Neuronal stem cell (in vitro differentiated cells): Measurements from ENCODE around the gene RALB.

ENCODE experiments used
- DNase-seq: peaks from one replicate; pipeline ENCODE4 v3.0.0-alpha.2; 2013; ENCODE audit warnings: low spot score
- H2AFZ ChIP-seq: one replicate; pipeline ENCODE4 v1.6.1; 2013; ENCODE audit warnings: mild to moderate bottlenecking, low read length, inconsistent platforms
- H2AK5ac ChIP-seq: 2 replicates; pipeline ENCODE4 v1.6.1; 2013; ENCODE audit warnings: low read depth, mild to moderate bottlenecking, inconsistent platforms, low read length, moderate library complexity, mixed read lengths
- H2BK120ac ChIP-seq: 2 replicates; pipeline ENCODE4 v1.6.1; 2013; ENCODE audit warnings: low read depth, mild to moderate bottlenecking, inconsistent platforms, low read length, moderate library complexity, mixed read lengths
- H2BK12ac ChIP-seq: one replicate; pipeline ENCODE4 v1.6.1; 2013; ENCODE audit warnings: low read length, inconsistent platforms
- H2BK15ac ChIP-seq: 2 replicates; pipeline ENCODE4 v1.6.1; 2013; ENCODE audit warnings: mild to moderate bottlenecking, low read length, inconsistent platforms, mixed read lengths
- H2BK5ac ChIP-seq: one replicate; pipeline ENCODE4 v1.6.1; 2013; ENCODE audit warnings: inconsistent platforms, mild to moderate bottlenecking, low read length, moderate library complexity
- H3K14ac ChIP-seq: one replicate; pipeline ENCODE4 v1.6.1; 2013; ENCODE audit warnings: low read length, inconsistent platforms
- H3K18ac ChIP-seq: 2 replicates; pipeline ENCODE4 v1.6.1; 2013; ENCODE audit warnings: low read length, inconsistent platforms
- H3K23ac ChIP-seq: 2 replicates; pipeline ENCODE4 v1.6.1; 2013; ENCODE audit warnings: low read depth, mild to moderate bottlenecking, mixed read lengths, low read length, inconsistent platforms; ENCODE audit not compliant: poor library complexity
- H3K27ac ChIP-seq: replicated peaks from 3 replicates; pipeline ENCODE4 v1.5.1; 2013; ENCODE audit warnings: low read length, inconsistent platforms
- H3K27me3 ChIP-seq, 3 experiments: 2 replicates each; pipeline ENCODE4 v1.6.1; 2013; ENCODE audit warnings: low read length in 3 of 3, mild to moderate bottlenecking in 2 of 3, inconsistent platforms in 1 of 3, low read depth in 1 of 3, mixed read lengths in 1 of 3, moderate library complexity in 1 of 3; ENCODE audit not compliant: control insufficient read depth in 3 of 3, insufficient read depth in 3 of 3
- H3K36me3 ChIP-seq, 2 donors: replicated peaks in 1 of 2; 2 replicates each; pipeline ENCODE4 v1.6.1; 2013; ENCODE audit warnings: low read length in 2 of 2; ENCODE audit not compliant: control insufficient read depth in 2 of 2, insufficient read depth in 2 of 2
- H3K4ac ChIP-seq: 2 replicates; pipeline ENCODE4 v1.6.1; 2013; ENCODE audit warnings: inconsistent platforms, mild to moderate bottlenecking, low read length, moderate library complexity
- H3K4me1 ChIP-seq, 2 donors: 1 replicate in 1 of 2; 2 replicates in 1 of 2; pipeline ENCODE4 v1.6.1; 2013; ENCODE audit warnings: low read length in 2 of 2, low read depth in 1 of 2; ENCODE audit not compliant: control insufficient read depth in 2 of 2, insufficient read depth in 1 of 2
- H3K4me2 ChIP-seq: one replicate; pipeline ENCODE4 v1.6.1; 2013; ENCODE audit warnings: mild to moderate bottlenecking, low read length, inconsistent platforms; ENCODE audit not compliant: insufficient read depth, poor library complexity, severe bottlenecking
- H3K4me3 ChIP-seq, 2 donors: 2 replicates each; pipeline ENCODE4 v1.5.1; 2013; ENCODE audit warnings: low read length in 2 of 2, mild to moderate bottlenecking in 2 of 2, inconsistent platforms in 1 of 2, moderate library complexity in 1 of 2
- H3K79me1 ChIP-seq: one replicate; pipeline ENCODE4 v1.6.1; 2013; ENCODE audit warnings: low read depth, mild to moderate bottlenecking, inconsistent platforms, low read length, moderate library complexity
- H3K9ac ChIP-seq: one replicate; pipeline ENCODE4 v1.6.1; 2013; ENCODE audit warnings: mild to moderate bottlenecking, low read depth, low read length, inconsistent platforms; ENCODE audit not compliant: poor library complexity
- H3K9me3 ChIP-seq, 2 donors: replicated peaks in 1 of 2; 2 replicates each; pipeline versions ENCODE3 to v1.6.1; 2013; ENCODE audit warnings: low read length in 2 of 2, mild to moderate bottlenecking in 2 of 2, inconsistent platforms in 1 of 2, low read depth in 1 of 2, mixed read lengths in 1 of 2, moderate library complexity in 1 of 2; ENCODE audit not compliant: control insufficient read depth in 2 of 2, insufficient read depth in 1 of 2
- H4K8ac ChIP-seq: one replicate; pipeline ENCODE4 v1.6.1; 2013; ENCODE audit warnings: low read depth, mild to moderate bottlenecking, inconsistent platforms, low read length, moderate library complexity
- H4K91ac ChIP-seq: one replicate; pipeline ENCODE4 v1.6.1; 2013; ENCODE audit warnings: low read length, low read depth, mild to moderate bottlenecking, inconsistent platforms; ENCODE audit not compliant: poor library complexity
- WGBS, 2 donors: extraction: QIAGEN DNeasy Blood & Tissue Kit; methylation state at CpG; one replicate each; pipeline ENCODE4 v1.1.7; 2013; ENCODE audit warnings: missing lambda C conversion rate in 2 of 2, mixed read lengths in 1 of 2; ENCODE audit not compliant: insufficient read length in 2 of 2, insufficient replicate concordance in 1 of 2; ENCODE audit errors: extremely low coverage in 2 of 2; 5-methylcytosine and 5-hydroxymethylcytosine counted together

Gene RALB

GRCh38 chr2:120204945-120205670 lies 47.5 kb upstream of the RALB start:
- Histone ChIP-seq H3K9ac (no peak overlapping the region), H3K27me3 (peaks cover 0 to 13% (median 0%) of the 10 kb centered on the region in 3 experiments), H2BK5ac (peak overlapping the region; percentile 47), H2AK5ac (peak overlapping the region; percentile 42), H2BK120ac (no peak overlapping the region), H3K4ac (no peak overlapping the region), H4K91ac (no peak overlapping the region), H2BK12ac (no peak overlapping the region), H3K79me1 (no peaks in the 10 kb centered on the region), H3K9me3 (no peaks in the 10 kb centered on the region), H3K18ac (no peak overlapping the region), H2BK15ac (no peak overlapping the region), H3K4me2 (no peak overlapping the region), H3K23ac (no peak overlapping the region), H3K27ac (no peak overlapping the region), H3K36me3 (no peaks in the 10 kb centered on the region), H3K14ac (no peak overlapping the region), H3K4me1 (peaks cover 0 to 3% of the 10 kb centered on the region in 2 donors), H4K8ac (no peak overlapping the region), H2AFZ (no peak overlapping the region), H3K4me3 (no peak overlapping the region)
- no peak for DNase-seq
- no CpG with 5 or more reads among the region's 12 CpGs for WGBS, 2 donors

GRCh38 chr2:120206022-120206581 lies 46.5 kb upstream of the RALB start:
- H4K8ac ChIP-seq: no peak overlapping the region
- H3K4ac ChIP-seq: no peak overlapping the region
- no peak overlapping the region for H2AFZ ChIP-seq
- H2BK15ac ChIP-seq: no peak overlapping the region
- H3K4me1 ChIP-seq: peaks cover 0 to 3% of the 10 kb centered on the region in 2 donors
- no CpG with 5 or more reads among the region's 8 CpGs for WGBS, 2 donors
- H2BK5ac ChIP-seq: no peak overlapping the region
- no peak overlapping the region for H3K23ac ChIP-seq
- no peak overlapping the region for H2BK12ac ChIP-seq
- H3K4me3 ChIP-seq: no peak overlapping the region
- no peak overlapping the region for H4K91ac ChIP-seq
- no peaks in the 10 kb centered on the region for H3K36me3 ChIP-seq
- H3K4me2 ChIP-seq: no peak overlapping the region
- H2BK120ac ChIP-seq: no peak overlapping the region
- no peak overlapping the region for H2AK5ac ChIP-seq
- H3K27ac ChIP-seq: no peak overlapping the region
- H3K9me3 ChIP-seq: no peaks in the 10 kb centered on the region
- no peak overlapping the region for H3K14ac ChIP-seq
- H3K27me3 ChIP-seq: peaks cover 0 to 13% (median 0%) of the 10 kb centered on the region in 3 experiments
- DNase-seq: peak; percentile 35
- no peak overlapping the region for H3K18ac ChIP-seq
- no peaks in the 10 kb centered on the region for H3K79me1 ChIP-seq
- no peak overlapping the region for H3K9ac ChIP-seq

DNA sequence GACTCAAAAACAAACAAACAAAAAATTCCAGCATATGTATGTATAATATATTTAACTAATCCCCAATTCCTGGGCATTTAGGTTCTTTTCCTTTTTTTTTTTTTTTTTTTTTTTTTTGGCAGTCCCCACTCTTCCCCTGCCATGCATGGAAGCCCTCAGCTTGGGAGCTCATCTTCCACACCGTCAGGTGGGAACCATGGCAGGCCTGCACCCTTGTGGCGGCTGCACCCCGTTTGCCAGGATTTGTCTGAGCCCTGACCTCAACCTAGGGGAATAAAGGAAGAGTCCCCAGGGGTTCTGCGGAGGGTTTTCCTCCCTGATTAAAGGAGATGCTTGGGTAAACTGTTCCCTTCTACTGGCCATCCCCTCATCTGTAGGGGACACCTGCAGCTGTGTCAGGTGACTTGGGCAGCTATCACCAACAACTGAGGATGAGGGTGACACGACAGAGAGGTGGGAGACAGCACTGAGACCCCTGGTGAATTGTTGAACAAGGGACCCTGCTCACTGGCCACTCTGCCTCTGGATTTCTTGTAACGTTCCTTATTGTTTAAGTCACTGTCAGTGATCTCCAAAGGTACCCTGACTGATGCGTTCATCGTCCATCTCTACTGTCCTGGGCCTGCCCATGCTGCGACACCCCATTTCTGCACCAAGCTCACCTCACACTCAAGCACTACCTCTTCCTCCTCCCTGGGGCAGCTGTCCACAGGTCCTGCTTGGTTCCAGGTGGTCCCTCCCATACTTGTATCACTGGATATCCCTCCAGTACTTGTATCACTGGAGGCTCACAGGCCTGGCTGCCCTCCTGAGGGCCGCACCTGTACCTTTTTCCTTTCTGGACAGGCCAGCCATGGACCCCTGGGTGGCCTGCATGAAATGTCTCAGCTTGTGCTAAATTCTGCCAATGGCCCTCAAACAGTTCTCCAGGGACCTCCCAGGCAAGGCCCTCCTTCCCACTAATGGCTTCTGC lies 44.0 kb upstream of the RALB start:
- Histone ChIP-seq H3K79me1 (no peaks in the 10 kb centered on the region), H3K4me2 (no peak overlapping the region), H2BK120ac (no peak overlapping the region), H4K91ac (no peak overlapping the region), H3K27ac (no peak overlapping the region), H3K9me3 (no peaks in the 10 kb centered on the region), H2AFZ (no peak overlapping the region), H3K4ac (no peak overlapping the region), H2BK12ac (no peak overlapping the region), H2BK5ac (no peak overlapping the region), H3K4me1 (peaks cover 0 to 3% of the 10 kb centered on the region in 2 donors), H2BK15ac (no peak overlapping the region), H4K8ac (no peak overlapping the region), H3K36me3 (no peaks in the 10 kb centered on the region), H3K18ac (peak overlapping the region; percentile 52), H3K9ac (no peak overlapping the region), H2AK5ac (peak overlapping the region; percentile 10), H3K14ac (no peak overlapping the region), H3K4me3 (no peak overlapping the region), H3K23ac (peak overlapping the region; percentile 5), H3K27me3 (peaks cover 0 to 12% (median 0%) of the 10 kb centered on the region in 3 experiments)
- no CpG with 5 or more reads among the region's 10 CpGs for WGBS, 2 donors
- no peak for DNase-seq
